ENCODE results near the gene YIPF1.
"Not testable (repeated sequence)": the region's sequence is repeated elsewhere in the genome, so short reads cannot be mapped to it uniquely, and the experiment has no call there.

The YIPF1 gene

GRCh38 chr1:53837646-53837923, 52.0 kb downstream of the YIPF1 start:
- DNase-seq = no peak

GRCh38 chr1:53835491-53835890, 54.1 kb downstream of the YIPF1 start:
- no peak for DNase-seq

GRCh38 chr1:53834776-53835175, 54.8 kb downstream of the YIPF1 start:
- DNase-seq = no peak

- DNase-seq = no peak
These were observed 56.2 kb downstream of the YIPF1 start for GRCh38 chr1:53833393-53833792.

GRCh38 chr1:53826367-53826766, 63.2 kb downstream of the YIPF1 start:
- no peak for DNase-seq

- DNase-seq = no peak
These were observed 64.3 kb downstream of the YIPF1 start for GRCh38 chr1:53825306-53825705.

- DNase-seq = no peak
These were observed 66.7 kb downstream of the YIPF1 start for GRCh38 chr1:53822931-53823330.

- no peak for DNase-seq
These were observed 68.2 kb downstream of the YIPF1 start for GRCh38 chr1:53821380-53821779.

GRCh38 chr1:53819387-53819786, 70.2 kb downstream of the YIPF1 start:
- DNase-seq = no peak

- DNase-seq = not testable (repeated sequence)
These were observed 73.0 kb downstream of the YIPF1 start for GRCh38 chr1:53816584-53816983.

- DNase-seq = not testable (repeated sequence)
These were observed 74.1 kb downstream of the YIPF1 start for GRCh38 chr1:53815484-53815883.

- DNase-seq = no peak
These were observed 78.2 kb downstream of the YIPF1 start for GRCh38 chr1:53811414-53811851.

- DNase-seq = no peak
These were observed 79.1 kb downstream of the YIPF1 start for GRCh38 chr1:53810497-53810896.

- no peak for DNase-seq
These were observed 79.6 kb downstream of the YIPF1 start for GRCh38 chr1:53810007-53810406.

- DNase-seq = no peak
These were observed 81.7 kb downstream of the YIPF1 start for GRCh38 chr1:53807916-53808315.

GRCh38 chr1:53804791-53805505, 84.6 kb downstream of the YIPF1 start:
- no peak for DNase-seq

GRCh38 chr1:53804181-53804580, 85.4 kb downstream of the YIPF1 start:
- no peak for DNase-seq

Data from NCI-H146 (cell line).